CD14-positive monocyte (primary cell): ENCODE data around the gene DNAJB13. TPM values are rescaled to one million over a fixed set of nuclear protein-coding genes. Genes with fewer than 3 reads are reported as not detected.

Experiments
- DNase-seq, 3 donors: peaks; one replicate each; pipeline ENCODE4 v3.0.0-alpha.2; 2011 to 2022
- H2AFZ ChIP-seq: 2 replicates; pipeline ENCODE4 v1.6.0; 2012; ENCODE audit warnings: mild to moderate bottlenecking, low read depth, low read length, inconsistent platforms; ENCODE audit not compliant: insufficient read depth, poor library complexity, severe bottlenecking
- H3K27ac ChIP-seq, 2 donors: 1 replicate in 1 of 2; 2 replicates in 1 of 2; pipeline ENCODE4 v1.5.1; 2012 to 2013; ENCODE audit warnings: low read length in 2 of 2, control low read depth in 1 of 2, inconsistent platforms in 1 of 2, low read depth in 1 of 2, mild to moderate bottlenecking in 1 of 2
- H3K27me3 ChIP-seq, 2 donors: one replicate each; pipeline versions ENCODE4 v1.6.0 to v1.6.1; 2011 to 2013; ENCODE audit warnings: low read length in 2 of 2; ENCODE audit not compliant: control insufficient read depth in 2 of 2, insufficient read depth in 2 of 2
- H3K36me3 ChIP-seq, 2 donors: replicated peaks in 1 of 2; 1 replicate in 1 of 2; 2 replicates in 1 of 2; pipeline versions ENCODE4 v1.5.1 to v1.6.1; 2012 to 2013; ENCODE audit warnings: low read length in 2 of 2, control low read depth in 1 of 2, inconsistent platforms in 1 of 2, mild to moderate bottlenecking in 1 of 2; ENCODE audit not compliant: insufficient read depth in 2 of 2, control insufficient read depth in 1 of 2
- H3K4me1 ChIP-seq, 2 donors: 1 replicate in 1 of 2; 2 replicates in 1 of 2; pipeline versions ENCODE4 v1.5.1 to v1.6.1; 2012 to 2013; ENCODE audit warnings: low read length in 2 of 2, control low read depth in 1 of 2, inconsistent platforms in 1 of 2, mild to moderate bottlenecking in 1 of 2, moderate library complexity in 1 of 2; ENCODE audit not compliant: insufficient read depth in 2 of 2, control insufficient read depth in 1 of 2
- H3K4me2 ChIP-seq: replicated peaks from 2 replicates; pipeline ENCODE3; 2012; ENCODE audit warnings: low read length, moderate library complexity, mild to moderate bottlenecking; ENCODE audit not compliant: poor library complexity, severe bottlenecking; ENCODE audit errors: extremely low read depth
- H3K4me3 ChIP-seq, 3 experiments: fragments of 200-600 bp in 1 of 3; sonication (generic) in 1 of 3; replicated peaks in 1 of 3; 1 replicate in 2 of 3; 2 replicates in 1 of 3; pipeline ENCODE4 v1.5.1; 2011 to 2013; ENCODE audit warnings: low read length in 3 of 3, mild to moderate bottlenecking in 3 of 3, control low read depth in 2 of 3, low read depth in 2 of 3, inconsistent platforms in 1 of 3, moderate library complexity in 1 of 3
- H3K79me2 ChIP-seq: 2 replicates; pipeline ENCODE4 v1.6.0; 2012; ENCODE audit warnings: mild to moderate bottlenecking, control low read depth, inconsistent platforms, low read length, moderate library complexity; ENCODE audit not compliant: insufficient read depth
- H3K9ac ChIP-seq: 2 replicates; pipeline ENCODE4 v1.6.0; 2017; ENCODE audit warnings: low read length, mild to moderate bottlenecking; ENCODE audit not compliant: insufficient read depth, poor library complexity, severe bottlenecking
- H3K9me3 ChIP-seq, 2 donors: replicated peaks in 1 of 2; 1 replicate in 1 of 2; 2 replicates in 1 of 2; pipeline versions ENCODE4 v1.5.1 to v1.6.1; 2012 to 2013; ENCODE audit warnings: low read length in 2 of 2, control low read depth in 1 of 2; ENCODE audit not compliant: control insufficient read depth in 1 of 2, insufficient read depth in 1 of 2
- H4K20me1 ChIP-seq: 2 replicates; pipeline ENCODE4 v1.6.0; 2012; ENCODE audit warnings: mild to moderate bottlenecking, low read length, control low read depth, moderate library complexity; ENCODE audit not compliant: insufficient read depth
- H3K27ac Mint-ChIP-seq, 7 donors: one replicate each; pipeline ENCODE4 v1.8.0; 2020; ENCODE audit warnings: mild to moderate bottlenecking in 7 of 7, mixed read lengths in 7 of 7, moderate library complexity in 6 of 7, inconsistent platforms in 2 of 7
- H3K27me3 Mint-ChIP-seq, 3 donors: one replicate each; pipeline ENCODE4 v1.8.0; 2021 to 2022; ENCODE audit warnings: low read depth in 3 of 3, mild to moderate bottlenecking in 3 of 3, mixed read lengths in 3 of 3, moderate library complexity in 3 of 3, inconsistent platforms in 1 of 3
- H3K36me3 Mint-ChIP-seq, 2 donors: one replicate each; pipeline ENCODE4 v1.8.0; 2020; ENCODE audit warnings: mixed read lengths in 2 of 2, inconsistent platforms in 1 of 2, mild to moderate bottlenecking in 1 of 2
- H3K4me1 Mint-ChIP-seq: one replicate; pipeline ENCODE4 v1.8.0; 2020; ENCODE audit warnings: mild to moderate bottlenecking, mixed read lengths
- H3K4me3 Mint-ChIP-seq, 2 donors: one replicate each; pipeline ENCODE4 v1.8.0; 2020; ENCODE audit warnings: mild to moderate bottlenecking in 2 of 2, mixed read lengths in 2 of 2, moderate library complexity in 1 of 2
- H3K9me3 Mint-ChIP-seq, 7 donors: one replicate each; pipeline ENCODE4 v1.8.0; 2020 to 2022; ENCODE audit warnings: mixed read lengths in 7 of 7, mild to moderate bottlenecking in 6 of 7, moderate library complexity in 6 of 7, inconsistent platforms in 2 of 7
- CTCF ChIP-seq: fragments of 200-600 bp; IDR thresholded peaks from one replicate; pipeline ENCODE4 v1.8.0; 2022; ENCODE audit warnings: antibody characterized with exemption, mild to moderate bottlenecking
- WGBS: methylation state at CpG from one replicate; pipeline ENCODE4 v1.1.5; 2013; ENCODE audit warnings: missing lambda C conversion rate; ENCODE audit not compliant: insufficient coverage; 5-methylcytosine and 5-hydroxymethylcytosine counted together
- intact Hi-C, 2 donors: fragments of 100-400 bp; cut with micrococcal nuclease; formaldehyde crosslinking; loops; one replicate each; pipeline versions ENCODE4 v1.15.0 to v1.15.1; 2023
- polyA plus RNA-seq, 3 donors: library from polyadenylated mRNA; depleted of rRNA in 1 of 3; unstranded in 2 of 3; stranded (reverse) in 1 of 3; fragments of 300-500 nt in 2 of 3; fragments of >200 nt in 1 of 3; fragmentation: Illumina TruSeq in 2 of 3; gene quantifications; 1 replicate in 2 of 3; 2 replicates in 1 of 3; pipeline ENCODE4 v1.2.3, GENCODE V29; 2012 to 2021

Gene DNAJB13
- polyA plus RNA-seq, 3 donors, result not detected

- Mint-ChIP-seq H3K27me3 (peaks cover 0 to 3% (median 0%) of the 10 kb centered on the region in 3 donors), H3K27ac (no peak overlapping the region), H3K9me3 (peaks cover 0 to 12% (median 4%) of the 10 kb centered on the region in 7 donors), H3K36me3 (no peaks in the 10 kb centered on the region), H3K4me1 (peaks cover 12% of the 10 kb centered on the region), H3K4me3 (no peak overlapping the region)
- Histone ChIP-seq H3K79me2 (no peaks in the 10 kb centered on the region), H2AFZ (no peak overlapping the region), H3K4me1 (peaks cover 6 to 7% of the 10 kb centered on the region in 2 donors), H3K4me2 (no peak overlapping the region), H3K9me3 (peaks cover 1 to 3% of the 10 kb centered on the region in 2 donors), H3K9ac (no peak overlapping the region), H3K27me3 (no peaks in the 10 kb centered on the region), H4K20me1 (no peaks in the 10 kb centered on the region), H3K27ac (no peak overlapping the region), H3K36me3 (no peaks in the 10 kb centered on the region), H3K4me3 (no peak overlapping the region)
- no peak for DNase-seq
- TF ChIP-seq CTCF, result no peak
- WGBS, result 68% methylated on average over 8 of the region's 13 CpGs
- intact Hi-C loops, result no loop called here
These were observed 3.9 kb upstream of the DNAJB13 start for GRCh38 chr11:73946798-73947458.

- Mint-ChIP-seq H3K4me3 (no peak overlapping the region), H3K4me1 (peaks cover 12% of the 10 kb centered on the region), H3K27ac (peak overlapping the region in 1 of 7 donors; percentile 9), H3K36me3 (no peaks in the 10 kb centered on the region), H3K9me3 (peaks cover 0 to 11% (median 5%) of the 10 kb centered on the region in 7 donors), H3K27me3 (peaks cover 0 to 3% (median 1%) of the 10 kb centered on the region in 3 donors)
- Histone ChIP-seq H2AFZ (no peak overlapping the region), H3K36me3 (no peaks in the 10 kb centered on the region), H3K9ac (no peak overlapping the region), H3K9me3 (peaks cover 0 to 3% of the 10 kb centered on the region in 2 donors), H3K27ac (no peak overlapping the region), H3K4me1 (peaks cover 6 to 7% of the 10 kb centered on the region in 2 donors), H3K4me2 (no peak overlapping the region), H4K20me1 (no peaks in the 10 kb centered on the region), H3K4me3 (no peak overlapping the region), H3K79me2 (no peaks in the 10 kb centered on the region), H3K27me3 (no peaks in the 10 kb centered on the region)
- DNase-seq, result no peak
- TF ChIP-seq CTCF, result no peak
- intact Hi-C loops, result no loop called here
- 29% methylated on average over 4 of the region's 4 CpGs for WGBS
These were observed 1.6 kb upstream of the DNAJB13 start for GRCh38 chr11:73949246-73949645.
